ENCODE measurements around the gene UBR3. TPM values are rescaled to one million over a fixed set of nuclear protein-coding genes. Genes with fewer than 3 reads are reported as not detected.

UBR3 gene
- total RNA-seq, 1 donor from 2014 or later: 47.7 TPM

DNA sequence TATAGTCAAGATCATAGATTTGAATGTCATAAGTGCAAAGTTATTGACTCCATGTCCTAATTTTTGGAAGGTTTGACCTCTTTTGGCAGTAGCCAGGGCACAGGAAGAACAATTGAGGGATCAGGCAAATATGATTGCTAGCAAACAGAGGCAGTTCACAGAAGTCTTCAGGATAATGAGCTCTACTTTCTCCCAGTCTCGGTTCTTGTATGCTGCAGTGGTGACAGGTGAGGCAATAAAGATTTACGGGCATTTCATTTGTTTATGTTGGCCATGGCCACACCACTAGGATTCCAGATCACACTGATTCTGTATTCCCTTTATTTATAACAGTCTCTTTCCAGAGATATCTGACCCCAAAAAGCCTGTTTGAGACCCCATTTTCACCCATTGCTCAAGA lies 137.5 kb downstream of the UBR3 start:
- no peak overlapping the region for H3K4me3 Mint-ChIP-seq
- no peaks in the 10 kb centered on the region for H3K27me3 Mint-ChIP-seq (ENCODE audit: low read depth)
- H3K4me1 Mint-ChIP-seq: peaks cover 10% of the 10 kb centered on the region
- H3K27ac Mint-ChIP-seq: no peak overlapping the region
- no peak for DNase-seq (ENCODE audit: low spot score in 2 of 2, unreplicated experiment in 2 of 2)
- H3K36me3 Mint-ChIP-seq: peaks cover 31% of the 10 kb centered on the region
- H3K9me3 Mint-ChIP-seq: peaks cover 12% of the 10 kb centered on the region
- TF ChIP-seq, protein P1, sequence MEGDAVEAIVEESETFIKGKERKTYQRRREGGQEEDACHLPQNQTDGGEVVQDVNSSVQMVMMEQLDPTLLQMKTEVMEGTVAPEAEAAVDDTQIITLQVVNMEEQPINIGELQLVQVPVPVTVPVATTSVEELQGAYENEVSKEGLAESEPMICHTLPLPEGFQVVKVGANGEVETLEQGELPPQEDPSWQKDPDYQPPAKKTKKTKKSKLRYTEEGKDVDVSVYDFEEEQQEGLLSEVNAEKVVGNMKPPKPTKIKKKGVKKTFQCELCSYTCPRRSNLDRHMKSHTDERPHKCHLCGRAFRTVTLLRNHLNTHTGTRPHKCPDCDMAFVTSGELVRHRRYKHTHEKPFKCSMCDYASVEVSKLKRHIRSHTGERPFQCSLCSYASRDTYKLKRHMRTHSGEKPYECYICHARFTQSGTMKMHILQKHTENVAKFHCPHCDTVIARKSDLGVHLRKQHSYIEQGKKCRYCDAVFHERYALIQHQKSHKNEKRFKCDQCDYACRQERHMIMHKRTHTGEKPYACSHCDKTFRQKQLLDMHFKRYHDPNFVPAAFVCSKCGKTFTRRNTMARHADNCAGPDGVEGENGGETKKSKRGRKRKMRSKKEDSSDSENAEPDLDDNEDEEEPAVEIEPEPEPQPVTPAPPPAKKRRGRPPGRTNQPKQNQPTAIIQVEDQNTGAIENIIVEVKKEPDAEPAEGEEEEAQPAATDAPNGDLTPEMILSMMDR (IDR thresholded peaks at IDR 0.05; ENCODE audit: unreplicated experiment): no peak

DNA sequence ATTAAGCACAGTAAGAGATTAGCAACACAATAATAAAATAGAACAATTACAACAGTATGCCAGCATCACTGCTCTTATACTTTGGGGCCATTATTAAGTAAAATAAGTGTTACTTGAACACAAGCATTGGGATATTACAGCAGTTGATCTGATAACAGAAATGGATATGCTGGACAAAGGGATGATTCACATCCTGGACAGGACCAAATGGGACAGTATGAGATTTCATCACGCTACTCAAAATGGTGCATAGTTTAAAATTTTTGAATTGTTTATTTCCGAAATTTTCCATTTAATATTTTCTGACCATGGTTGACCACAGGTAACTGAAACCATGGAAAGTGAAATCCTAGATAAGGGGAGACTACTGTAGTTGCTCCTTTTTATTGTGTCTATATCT lies 138.2 kb downstream of the UBR3 start:
- DNase-seq (ENCODE audit: low spot score in 2 of 2, unreplicated experiment in 2 of 2): no peak
- H3K9me3 Mint-ChIP-seq: peaks cover 15% of the 10 kb centered on the region
- H3K27me3 Mint-ChIP-seq (ENCODE audit: low read depth): no peaks in the 10 kb centered on the region
- TF ChIP-seq, protein P1 (IDR thresholded peaks at IDR 0.05; ENCODE audit: unreplicated experiment): no peak
- peaks cover 35% of the 10 kb centered on the region for H3K36me3 Mint-ChIP-seq
- H3K4me1 Mint-ChIP-seq: peaks cover 10% of the 10 kb centered on the region
- no peak overlapping the region for H3K27ac Mint-ChIP-seq
- no peak overlapping the region for H3K4me3 Mint-ChIP-seq

DNA sequence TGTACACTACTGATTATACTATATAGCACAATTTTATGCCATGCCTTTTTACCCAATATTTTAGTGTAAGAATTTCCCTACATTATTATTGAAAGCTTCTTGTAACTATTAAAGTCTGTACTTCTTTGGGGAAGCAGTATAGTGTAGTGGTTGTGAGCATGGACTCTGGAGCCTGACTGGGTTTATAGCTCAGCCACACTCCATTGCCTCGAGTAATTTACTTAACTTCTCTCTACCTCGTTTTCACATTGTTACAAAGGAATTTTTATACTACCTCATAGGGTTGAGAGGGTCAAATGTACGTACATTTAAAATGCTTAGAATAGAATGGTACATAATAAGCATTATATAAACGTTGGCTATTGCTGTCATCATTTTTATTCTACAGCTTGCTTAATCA lies 139.2 kb downstream of the UBR3 start:
- Mint-ChIP-seq H3K4me1 (peaks cover 10% of the 10 kb centered on the region), H3K27ac (no peak overlapping the region), H3K36me3 (peaks cover 30% of the 10 kb centered on the region), H3K4me3 (no peak overlapping the region), H3K27me3 (ENCODE audit: low read depth) (no peaks in the 10 kb centered on the region), H3K9me3 (peaks cover 15% of the 10 kb centered on the region)
- TF ChIP-seq, protein P1 (IDR thresholded peaks at IDR 0.05; ENCODE audit: unreplicated experiment): no peak
- no peak for DNase-seq (ENCODE audit: low spot score in 2 of 2, unreplicated experiment in 2 of 2)

DNA sequence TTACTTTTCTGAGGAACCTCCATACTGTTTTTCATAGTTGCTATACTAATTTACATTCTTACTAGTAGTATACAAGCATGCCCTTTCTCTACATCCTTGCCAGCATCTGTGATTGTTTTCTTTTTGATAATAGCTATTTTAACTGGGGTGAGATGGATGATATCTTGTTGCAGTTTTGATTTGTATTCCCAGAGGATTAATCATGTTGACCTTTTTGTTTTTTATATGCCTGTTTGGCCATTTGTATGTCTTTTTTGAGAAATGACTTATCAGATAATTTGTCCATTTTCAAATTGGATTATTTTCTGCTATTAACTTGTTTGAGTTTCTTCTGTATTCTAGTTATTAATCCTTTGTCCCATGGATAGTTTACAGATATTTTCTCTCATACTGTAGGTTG lies 141.5 kb downstream of the UBR3 start:
- DNase-seq (ENCODE audit: low spot score in 2 of 2, unreplicated experiment in 2 of 2): no peak

DNA sequence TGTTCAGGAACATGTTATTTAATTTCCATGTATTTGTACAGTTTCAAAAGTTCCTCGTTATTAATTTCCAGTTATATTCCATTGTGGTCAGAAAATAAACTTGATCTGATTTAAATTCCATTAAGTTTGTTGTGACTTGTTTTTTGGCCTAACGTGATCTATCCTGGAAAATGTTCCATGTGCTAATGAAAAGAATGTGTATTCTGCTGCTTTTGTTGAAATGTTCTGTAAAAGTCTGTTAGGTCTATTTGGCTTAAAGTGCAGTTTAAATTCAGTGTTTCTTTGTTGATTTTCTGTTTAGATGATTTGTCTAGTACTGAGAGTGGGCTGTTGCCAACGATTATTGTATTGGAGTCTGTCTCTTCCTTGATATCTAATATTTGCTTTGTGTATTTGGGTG lies 148.0 kb downstream of the UBR3 start:
- no peak for DNase-seq (ENCODE audit: low spot score in 2 of 2, unreplicated experiment in 2 of 2)
- peaks cover 59% of the 10 kb centered on the region for H3K36me3 Mint-ChIP-seq
- H3K9me3 Mint-ChIP-seq: peaks cover 48% of the 10 kb centered on the region
- no peak overlapping the region for H3K27ac Mint-ChIP-seq
- TF ChIP-seq, protein P1 (IDR thresholded peaks at IDR 0.05; ENCODE audit: unreplicated experiment): no peak
- no peaks in the 10 kb centered on the region for H3K4me1 Mint-ChIP-seq
- H3K27me3 Mint-ChIP-seq (ENCODE audit: low read depth): no peaks in the 10 kb centered on the region
- no peak overlapping the region for H3K4me3 Mint-ChIP-seq

More for the DNA sequence above, 141.5 kb downstream of the UBR3 start:
- Mint-ChIP-seq H3K4me1 (peaks cover 10% of the 10 kb centered on the region), H3K9me3 (peaks cover 24% of the 10 kb centered on the region), H3K36me3 (peaks cover 34% of the 10 kb centered on the region), H3K27ac (no peak overlapping the region), H3K27me3 (ENCODE audit: low read depth) (no peaks in the 10 kb centered on the region), H3K4me3 (no peak overlapping the region)
- TF ChIP-seq, protein P1 (IDR thresholded peaks at IDR 0.05; ENCODE audit: unreplicated experiment): no peak

DNA sequence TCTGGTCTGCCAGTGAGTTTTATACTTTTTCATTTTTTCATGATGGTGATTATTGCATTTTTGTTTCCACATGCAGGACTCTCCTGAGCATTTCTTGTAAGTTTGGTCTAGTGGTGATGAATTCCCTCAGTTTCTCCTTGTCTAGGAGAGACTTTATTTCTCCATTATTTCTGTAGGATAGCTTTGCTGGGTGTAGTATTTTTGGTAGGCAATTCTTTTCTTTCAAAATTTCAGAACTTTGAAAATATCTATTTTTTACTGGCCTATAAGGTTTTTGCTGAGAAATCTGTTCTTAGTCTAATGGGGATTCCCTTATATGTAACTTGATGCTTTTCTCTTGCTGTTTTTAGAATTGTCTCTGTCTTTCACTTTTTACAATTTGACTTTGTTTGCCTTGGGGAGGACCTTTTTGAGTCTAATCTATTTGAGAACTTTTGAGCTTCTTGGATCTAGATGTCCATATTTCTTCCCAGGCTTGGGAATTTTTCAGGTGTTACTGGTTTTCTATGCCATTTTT lies 149.1 kb downstream of the UBR3 start:
- TF ChIP-seq, protein P1 (IDR thresholded peaks at IDR 0.05; ENCODE audit: unreplicated experiment): no peak
- no peak overlapping the region for H3K27ac Mint-ChIP-seq
- DNase-seq (ENCODE audit: low spot score in 2 of 2, unreplicated experiment in 2 of 2): no peak
- no peaks in the 10 kb centered on the region for H3K27me3 Mint-ChIP-seq (ENCODE audit: low read depth)
- H3K36me3 Mint-ChIP-seq: peaks cover 60% of the 10 kb centered on the region
- peaks cover 48% of the 10 kb centered on the region for H3K9me3 Mint-ChIP-seq
- no peak overlapping the region for H3K4me3 Mint-ChIP-seq
- H3K4me1 Mint-ChIP-seq: no peaks in the 10 kb centered on the region
